Gastrocnemius medialis (tissue), 4 donors: Measurements from ENCODE around the gene SAMD10. TPM values are rescaled to one million over a fixed set of nuclear protein-coding genes. Genes with fewer than 3 reads are reported as not detected.
A peak's percentile ranks its signal among the peaks of the same experiment; 100 is the strongest.

Source experiments
- ATAC-seq, 2 donors: fragments of 150-250 bp; one replicate each; pipeline ENCODE4 v1.9.1; 2016
- DNase-seq, 2 donors: peaks; one replicate each; pipeline ENCODE4 v3.0.0-alpha.2; 2019
- H3K27ac ChIP-seq, 4 donors: fragments of 200-600 bp; sonication (generic); 1 replicate in 1 of 4; 2 replicates in 3 of 4; pipeline ENCODE4 v1.5.1; 2016 to 2018; ENCODE audit warnings: mild to moderate bottlenecking in 2 of 4, moderate library complexity in 1 of 4
- H3K27me3 ChIP-seq, 3 donors: fragments of 200-600 bp; sonication (generic) in 2 of 3; 1 replicate in 1 of 3; 2 replicates in 2 of 3; pipeline versions ENCODE4 v1.5.1 to v1.6.0; 2016 to 2019; ENCODE audit warnings: mild to moderate bottlenecking in 1 of 3, moderate library complexity in 1 of 3
- H3K36me3 ChIP-seq, 2 donors: fragments of 200-600 bp; sonication (generic) in 1 of 2; one replicate each; pipeline ENCODE4 v1.5.1; 2017 to 2018
- H3K4me1 ChIP-seq, 2 donors: fragments of 200-600 bp; sonication (generic) in 1 of 2; one replicate each; pipeline ENCODE4 v1.5.1; 2016 to 2017; ENCODE audit warnings: mild to moderate bottlenecking in 2 of 2
- H3K4me3 ChIP-seq, 4 donors: fragments of 200-600 bp; sonication (generic) in 3 of 4; 1 replicate in 1 of 4; 2 replicates in 3 of 4; pipeline ENCODE4 v1.5.1; 2016 to 2019; ENCODE audit warnings: mild to moderate bottlenecking in 2 of 4
- H3K9me3 ChIP-seq, 3 donors: fragments of 200-600 bp; sonication (generic) in 2 of 3; 1 replicate in 1 of 3; 2 replicates in 2 of 3; pipeline ENCODE4 v1.5.1; 2016 to 2019
- CTCF ChIP-seq, 5 experiments: fragments of 450-650 bp in 3 of 5; fragments of 200-600 bp in 2 of 5; sonication (generic) in 2 of 5; IDR thresholded peaks in 4 of 5; conservative IDR thresholded peaks in 1 of 5; 1 replicate in 4 of 5; 2 replicates in 1 of 5; pipeline ENCODE4 v1.5.1; 2016 to 2019; ENCODE audit warnings: antibody characterized with exemption in 5 of 5, mild to moderate bottlenecking in 3 of 5, moderate library complexity in 3 of 5
- POLR2A ChIP-seq, 2 donors: fragments of 450-650 bp; IDR thresholded peaks; one replicate each; pipeline ENCODE4 v1.6.1; 2017; ENCODE audit warnings: antibody characterized with exemption in 2 of 2, mild to moderate bottlenecking in 2 of 2, moderate library complexity in 2 of 2
- in situ Hi-C, 4 donors: fragments of 200-750 bp; cut with MboI; loops; one replicate each; pipeline versions ENCODE4 v1.15.0 to v1.8.0; 2017; ENCODE audit warnings: low sequenced_read_pairs in 4 of 4
- intact Hi-C: fragments of 100-400 bp; cut with DNase I; formaldehyde crosslinking; loops from one replicate; pipeline ENCODE4 v1.15.1; 2023; ENCODE audit warnings: low total_unique reads
- total RNA-seq, 4 donors: library from RNA; depleted of rRNA; stranded (reverse); fragments of >200 nt; gene quantifications; one replicate each; pipeline versions ENCODE4 v1.1.0 to v1.2.3, GENCODE V29; 2016

SAMD10 gene
- total RNA-seq, 4 donors from 2014 or later, result 0.24 to 1.9 (median 1.0) TPM; not detected in 1

DNA sequence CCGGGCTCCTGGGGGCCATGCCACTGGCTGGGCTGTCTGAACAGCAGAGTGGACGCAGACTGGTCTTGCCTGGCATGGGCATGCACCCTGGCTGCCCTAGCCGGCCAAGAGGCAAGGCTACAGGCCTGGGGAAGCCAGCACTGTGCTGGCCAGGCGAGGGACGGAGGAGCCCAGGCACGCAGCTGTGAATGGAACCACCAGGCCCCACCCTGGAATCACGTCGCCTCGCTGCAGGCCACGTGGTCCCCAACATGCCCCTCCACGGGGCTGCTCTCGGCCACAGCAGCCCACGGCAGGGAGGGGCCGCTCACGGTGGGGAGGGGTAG is 27.3 kb downstream of the SAMD10 start:
- H3K36me3 ChIP-seq, result no peaks in the 10 kb centered on the region
- peak overlapping the region in 1 of 4 donors; percentile 45 for H3K4me3 ChIP-seq
- H3K4me1 ChIP-seq, result peaks cover 71 to 89% of the 10 kb centered on the region in 2 donors
- in situ Hi-C loops (no loop called here), intact Hi-C loops (no loop called here)
- no peaks in the 10 kb centered on the region for H3K9me3 ChIP-seq
- TF ChIP-seq CTCF (IDR thresholded peaks at IDR 0.05 in 4 of 5, conservative IDR thresholded peaks at IDR 0.05 in 1 of 5), result no peak
- no peak for TF ChIP-seq POLR2A (IDR thresholded peaks at IDR 0.05)
- peak overlapping the region; percentile 92 to 98 (median 96) for H3K27ac ChIP-seq
- no peak for DNase-seq
- ATAC-seq, result no peak
- no peaks in the 10 kb centered on the region for H3K27me3 ChIP-seq

DNA sequence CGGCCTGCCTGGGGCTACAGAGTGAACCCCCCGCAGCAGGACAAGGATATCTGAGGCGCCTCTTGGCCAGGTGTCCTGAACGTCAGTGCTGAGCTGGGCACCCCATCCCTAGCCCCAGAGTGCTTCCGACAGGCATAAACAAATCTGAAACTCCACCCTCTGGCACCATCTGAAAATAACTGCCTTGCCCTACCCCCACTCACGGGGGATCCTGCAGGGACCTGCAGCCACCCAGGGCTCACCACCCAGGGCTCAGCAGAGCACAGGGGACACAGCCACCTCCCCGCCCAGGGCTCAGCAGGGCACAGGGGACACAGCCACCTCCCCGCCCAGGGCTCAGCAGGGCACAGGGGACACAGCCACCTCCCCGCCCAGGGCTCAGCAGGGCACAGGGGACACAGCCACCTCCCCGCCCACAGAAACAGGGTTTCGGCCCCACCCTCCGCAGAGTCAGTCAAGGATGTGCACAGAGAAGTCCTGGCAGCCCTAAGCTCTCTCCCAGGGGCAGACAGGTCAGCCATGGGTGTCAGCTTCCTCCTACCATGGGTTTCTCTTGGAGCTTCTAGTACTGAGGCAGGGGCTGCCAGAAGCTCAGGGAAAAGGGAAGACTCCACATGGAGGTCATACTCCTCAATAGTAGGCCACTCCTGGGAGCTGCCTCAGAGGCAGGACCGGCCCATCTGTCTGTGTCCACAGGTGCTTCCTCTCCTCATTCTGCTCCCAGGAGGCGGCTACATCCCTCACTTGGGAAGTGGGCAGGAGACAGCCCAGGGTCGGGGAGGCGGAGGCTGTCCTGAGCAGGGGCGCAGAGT is 27.8 kb downstream of the SAMD10 start:
- peak overlapping the region; percentile 92 to 98 (median 96) for H3K27ac ChIP-seq
- intact Hi-C loops (no loop called here), in situ Hi-C loops (no loop called here)
- peaks cover 77 to 89% of the 10 kb centered on the region in 2 donors for H3K4me1 ChIP-seq
- no peaks in the 10 kb centered on the region for H3K36me3 ChIP-seq
- no peaks in the 10 kb centered on the region for H3K27me3 ChIP-seq
- ATAC-seq, result no peak
- DNase-seq, result peak in 1 of 2 donors; percentile 66
- peak overlapping the region in 3 of 4 donors; percentile 25 to 45 (median 37) for H3K4me3 ChIP-seq
- TF ChIP-seq POLR2A (IDR thresholded peaks at IDR 0.05) (peak in 1 of 2 donors; percentile 8), CTCF (IDR thresholded peaks at IDR 0.05 in 4 of 5, conservative IDR thresholded peaks at IDR 0.05 in 1 of 5) (no peak)
- H3K9me3 ChIP-seq, result no peaks in the 10 kb centered on the region

GRCh38 chr20:63950701-63951397 is 28.6 kb downstream of the SAMD10 start:
- H3K9me3 ChIP-seq, result no peaks in the 10 kb centered on the region
- peak overlapping the region; percentile 92 to 98 (median 96) for H3K27ac ChIP-seq
- H3K4me3 ChIP-seq, result peak overlapping the region in 3 of 4 donors; percentile 25 to 45 (median 37)
- intact Hi-C loops (no loop called here), in situ Hi-C loops (no loop called here)
- no peaks in the 10 kb centered on the region for H3K36me3 ChIP-seq
- ATAC-seq, result peak in 1 of 2 donors; percentile 1
- DNase-seq, result peak in 1 of 2 donors; percentile 57
- H3K4me1 ChIP-seq, result peaks cover 79 to 96% of the 10 kb centered on the region in 2 donors
- H3K27me3 ChIP-seq, result no peaks in the 10 kb centered on the region
- TF ChIP-seq CTCF (IDR thresholded peaks at IDR 0.05 in 4 of 5, conservative IDR thresholded peaks at IDR 0.05 in 1 of 5), result no peak
- peak; percentile 15 to 36 for TF ChIP-seq POLR2A (IDR thresholded peaks at IDR 0.05)

GRCh38 chr20:63947638-63948456 is 31.6 kb downstream of the SAMD10 start:
- DNase-seq (no peak), ATAC-seq (no peak)
- Histone ChIP-seq H3K36me3 (peaks cover 0 to 26% of the 10 kb centered on the region in 2 donors), H3K27ac (peak overlapping the region; percentile 92 to 98 (median 96)), H3K4me1 (peaks cover 69 to 91% of the 10 kb centered on the region in 2 donors), H3K4me3 (peak overlapping the region in 2 of 4 donors; percentile 24 to 45), H3K9me3 (no peaks in the 10 kb centered on the region), H3K27me3 (no peaks in the 10 kb centered on the region)
- in situ Hi-C loops (no loop called here), intact Hi-C loops (no loop called here)
- TF ChIP-seq POLR2A (IDR thresholded peaks at IDR 0.05) (no peak), CTCF (IDR thresholded peaks at IDR 0.05 in 4 of 5, conservative IDR thresholded peaks at IDR 0.05 in 1 of 5) (no peak)
